Smooth muscle cell (in vitro differentiated cells): ENCODE data around the gene TEX35. TPM values are rescaled to one million over a fixed set of nuclear protein-coding genes. Genes with fewer than 3 reads are reported as not detected.

Source experiments
- DNase-seq: peaks from one replicate; lab custom pipeline; 2025; ENCODE audit not compliant: unreplicated experiment; lab: John Stamatoyannopoulos, UW
- H2AFZ ChIP-seq: fragments of 200-600 bp; sonication (generic); 2 replicates; pipeline ENCODE4 v1.6.0; 2016; ENCODE audit warnings: antibody characterized with exemption, low read depth, mild to moderate bottlenecking
- H3F3A ChIP-seq: fragments of 200-600 bp; sonication (generic); 2 replicates; pipeline ENCODE4 v1.6.0; 2017; ENCODE audit warnings: antibody characterized with exemption, low read depth
- H3K27ac ChIP-seq: fragments of 200-600 bp; sonication (generic); 2 replicates; pipeline ENCODE4 v1.5.1; 2016; ENCODE audit warnings: low read depth, mild to moderate bottlenecking
- H3K27me3 ChIP-seq: fragments of 200-600 bp; sonication (generic); 2 replicates; pipeline ENCODE4 v1.6.1; 2016; ENCODE audit warnings: low read depth, mild to moderate bottlenecking
- H3K36me3 ChIP-seq: fragments of 200-600 bp; sonication (generic); 2 replicates; pipeline ENCODE4 v1.5.1; 2016; ENCODE audit warnings: low read depth
- H3K4me1 ChIP-seq: fragments of 200-600 bp; sonication (generic); 2 replicates; pipeline ENCODE4 v1.5.1; 2016; ENCODE audit warnings: low read depth
- H3K4me2 ChIP-seq: fragments of 200-600 bp; sonication (generic); 2 replicates; pipeline ENCODE4 v1.6.0; 2016; ENCODE audit warnings: mild to moderate bottlenecking
- H3K4me3 ChIP-seq: fragments of 200-600 bp; sonication (generic); 2 replicates; pipeline ENCODE4 v1.5.1; 2016; ENCODE audit warnings: mild to moderate bottlenecking
- H3K79me2 ChIP-seq: fragments of 200-600 bp; sonication (generic); 2 replicates; pipeline ENCODE4 v1.6.0; 2016; ENCODE audit warnings: low read depth, mild to moderate bottlenecking
- H3K9ac ChIP-seq: fragments of 200-600 bp; sonication (generic); 2 replicates; pipeline ENCODE4 v1.6.0; 2016; ENCODE audit warnings: low read depth
- H3K9me3 ChIP-seq: fragments of 200-600 bp; sonication (generic); replicated peaks from 2 replicates; pipeline ENCODE4 v1.5.1; 2016; ENCODE audit warnings: low read depth
- H4K20me1 ChIP-seq: fragments of 200-600 bp; sonication (generic); 2 replicates; pipeline ENCODE4 v1.6.0; 2016; ENCODE audit warnings: low read depth
- CTCF ChIP-seq: fragments of 200-600 bp; sonication (generic); IDR thresholded peaks from 2 replicates; pipeline ENCODE4 v1.5.1; 2017; ENCODE audit warnings: borderline replicate concordance, mild to moderate bottlenecking, antibody characterized with exemption; ENCODE audit not compliant: insufficient read depth, poor library complexity, severe bottlenecking
- WGBS: methylation state at CpG from one replicate; pipeline ENCODE4 v1.1.7; 2016; ENCODE audit warnings: low lambda C conversion rate; 5-methylcytosine and 5-hydroxymethylcytosine counted together
- polyA plus RNA-seq: library from polyadenylated mRNA; unstranded; fragments of >200 nt; fragmentation: Nextera tagmentation; extraction: Ambion mirVana; gene quantifications from 2 replicates; pipeline ENCODE4 v1.2.1, GENCODE V29; 2016
- total RNA-seq: library from RNA; depleted of rRNA; stranded (reverse); fragments of >200 nt; gene quantifications from 2 replicates; pipeline ENCODE4 v1.2.3, GENCODE V29; 2014

The TEX35 gene
- total and polyA plus RNA-seq, 2 experiments from 2014 or later, result not detected

DNA sequence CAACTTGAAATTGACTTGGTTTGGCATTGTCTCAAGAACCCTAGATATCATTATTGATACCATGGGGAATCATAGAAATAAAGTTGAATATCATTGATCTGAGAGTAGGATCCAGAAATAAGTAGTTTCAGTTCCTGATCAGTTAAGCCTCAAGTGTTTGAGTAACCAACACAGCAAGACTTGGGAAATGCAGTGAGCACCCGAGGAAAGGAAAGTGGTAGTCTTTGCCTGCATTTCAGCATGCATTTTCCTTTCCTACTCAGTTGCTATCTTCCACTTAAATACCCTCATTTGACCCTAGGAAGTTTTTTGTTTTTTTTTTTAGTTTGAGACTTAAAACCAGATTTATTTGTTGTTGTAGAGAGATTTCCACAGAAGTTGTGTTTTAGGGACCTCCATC is 35.1 kb upstream of the TEX35 start:
- Histone ChIP-seq H3K36me3 (peaks cover 8% of the 10 kb centered on the region), H3K27ac (no peak overlapping the region), H3K4me1 (no peaks in the 10 kb centered on the region), H4K20me1 (no peaks in the 10 kb centered on the region), H3K9me3 (no peaks in the 10 kb centered on the region), H3K9ac (no peak overlapping the region), H2AFZ (no peak overlapping the region), H3F3A (no peaks in the 10 kb centered on the region), H3K4me2 (no peak overlapping the region), H3K79me2 (no peaks in the 10 kb centered on the region), H3K27me3 (no peaks in the 10 kb centered on the region), H3K4me3 (no peak overlapping the region)
- TF ChIP-seq CTCF, result no peak
- DNase-seq, result no peak
- WGBS, result 88% methylated on average over 1 of the region's 1 CpG

GRCh38 chr1:178483251-178483957 is 29.5 kb upstream of the TEX35 start:
- no peak overlapping the region for H2AFZ ChIP-seq
- H3K4me2 ChIP-seq, result no peak overlapping the region
- no peaks in the 10 kb centered on the region for H3K36me3 ChIP-seq
- no peak overlapping the region for H3K4me3 ChIP-seq
- TF ChIP-seq CTCF, result no peak
- H3K79me2 ChIP-seq, result no peaks in the 10 kb centered on the region
- 96% methylated on average over 5 of the region's 5 CpGs for WGBS
- no peak overlapping the region for H3K27ac ChIP-seq
- H4K20me1 ChIP-seq, result no peaks in the 10 kb centered on the region
- H3K9me3 ChIP-seq, result no peaks in the 10 kb centered on the region
- no peak for DNase-seq
- H3F3A ChIP-seq, result no peaks in the 10 kb centered on the region
- H3K27me3 ChIP-seq, result no peaks in the 10 kb centered on the region
- no peak overlapping the region for H3K9ac ChIP-seq
- H3K4me1 ChIP-seq, result no peaks in the 10 kb centered on the region

GRCh38 chr1:178484698-178485225 is 28.1 kb upstream of the TEX35 start:
- Histone ChIP-seq H3K4me2 (no peak overlapping the region), H2AFZ (no peak overlapping the region)
- 75% methylated on average over 3 of the region's 3 CpGs for WGBS

More at GRCh38 chr1:178484698-178485225, 28.1 kb upstream of the TEX35 start:
- H3K9me3 ChIP-seq, result no peaks in the 10 kb centered on the region
- H3K4me3 ChIP-seq, result no peak overlapping the region
- H3K36me3 ChIP-seq, result no peaks in the 10 kb centered on the region
- H3K4me1 ChIP-seq, result no peaks in the 10 kb centered on the region
- no peaks in the 10 kb centered on the region for H3F3A ChIP-seq
- no peaks in the 10 kb centered on the region for H4K20me1 ChIP-seq
- no peak overlapping the region for H3K9ac ChIP-seq
- H3K79me2 ChIP-seq, result no peaks in the 10 kb centered on the region
- no peak for DNase-seq
- H3K27ac ChIP-seq, result no peak overlapping the region
- no peaks in the 10 kb centered on the region for H3K27me3 ChIP-seq
- no peak for TF ChIP-seq CTCF
